NCI-H146 treated with DMSO at 0.1 percent for 48 hours (cell line): ENCODE data around the gene CA10.

ENCODE experiments used
- DNase-seq: peaks from one replicate; lab custom pipeline; 2025; ENCODE audit not compliant: unreplicated experiment; lab: John Stamatoyannopoulos, UW

Gene CA10

DNA sequence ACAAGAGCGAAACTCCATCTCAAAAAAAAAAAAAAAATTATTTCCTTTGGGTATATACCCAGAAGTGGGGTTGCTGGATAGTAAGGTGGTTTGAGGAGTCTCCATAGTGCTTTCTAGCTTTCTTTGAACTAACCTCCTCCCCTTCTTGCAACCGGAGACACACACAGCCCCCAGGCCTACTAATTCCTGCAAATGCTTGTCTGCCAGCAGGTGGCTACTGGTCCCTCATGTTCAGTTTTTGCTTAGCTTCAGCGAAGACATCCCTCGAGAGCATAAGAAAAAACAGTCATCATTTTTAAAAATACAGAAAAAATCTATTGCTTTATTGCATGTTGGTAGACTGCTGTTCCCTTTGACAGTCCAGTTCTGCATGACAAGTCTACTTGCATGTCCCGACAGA lies 459.2 kb downstream of the CA10 start:
- no peak for DNase-seq

DNA sequence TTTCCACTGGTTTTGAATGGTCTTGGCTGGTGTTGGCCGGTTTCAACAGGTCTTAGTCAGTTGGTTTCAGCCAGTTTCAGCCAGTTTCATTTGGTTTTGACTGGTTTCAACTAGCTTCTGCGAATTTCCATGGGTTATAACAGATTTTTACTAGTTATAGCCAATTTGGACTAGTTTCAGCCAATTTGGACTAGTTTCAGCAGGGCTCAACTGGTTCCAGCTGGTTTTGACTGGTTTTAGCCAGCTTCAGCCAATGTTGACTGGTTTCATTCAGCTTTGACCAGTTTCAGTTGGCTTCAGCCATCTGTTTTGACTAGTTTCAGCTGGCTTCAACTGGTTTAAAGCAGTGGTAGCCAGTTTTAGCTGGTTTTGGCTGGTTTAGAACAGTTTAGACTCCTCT lies 465.6 kb downstream of the CA10 start:
- no peak for DNase-seq

DNA sequence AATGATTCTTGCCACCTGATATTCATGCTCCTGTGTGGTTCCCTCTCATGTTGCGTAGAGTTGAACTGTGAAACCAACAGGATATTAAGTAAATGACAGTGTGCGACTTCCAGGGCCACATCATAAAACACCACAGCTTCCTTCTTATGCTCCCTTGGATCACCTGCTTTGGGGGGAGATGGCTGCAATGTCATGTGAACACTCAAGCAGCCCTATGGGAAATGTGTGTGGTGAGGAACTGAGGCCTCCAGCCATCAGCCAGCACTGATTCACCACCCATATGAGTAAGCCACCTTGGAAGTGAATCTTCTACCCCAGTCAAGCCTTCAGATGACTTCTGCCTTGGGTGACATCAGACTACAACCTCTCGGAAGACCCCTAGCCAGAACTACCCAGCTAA lies 470.6 kb downstream of the CA10 start:
- DNase-seq = no peak

DNA sequence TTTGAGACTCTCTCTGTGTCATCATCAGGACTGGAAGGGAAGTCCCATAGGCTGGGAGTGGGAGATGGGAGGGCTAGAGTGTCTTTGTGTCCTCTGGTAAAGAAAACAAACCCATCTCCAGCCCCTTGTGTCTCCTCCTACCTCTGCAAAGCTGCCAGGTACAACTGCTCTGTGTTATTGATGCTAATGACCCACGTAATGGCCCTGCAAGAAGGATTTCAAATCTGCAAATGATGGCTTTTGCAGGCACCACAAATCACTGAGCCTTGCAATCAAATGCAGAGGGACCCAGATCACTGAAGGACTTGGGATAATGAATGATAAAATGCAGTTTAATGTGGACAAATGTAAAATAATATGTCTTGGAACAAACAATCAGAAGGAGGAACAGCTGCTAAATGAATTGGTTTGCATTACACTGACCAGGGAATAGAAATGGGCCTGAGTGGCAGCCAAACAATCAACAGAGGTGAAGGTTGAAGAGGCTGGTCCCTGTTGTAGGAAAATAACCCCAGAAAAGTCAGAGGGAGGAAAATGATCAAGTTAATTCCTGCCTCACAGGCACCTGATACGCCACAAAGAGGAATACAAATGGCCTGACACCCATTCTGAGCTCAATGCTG lies 473.1 kb downstream of the CA10 start:
- DNase-seq = no peak

GRCh38 chr17:51684214-51684613 lies 474.3 kb downstream of the CA10 start:
- DNase-seq = no peak

- no peak for DNase-seq
Measured at GRCh38 chr17:51683291-51683690, 475.2 kb downstream of the CA10 start.

GRCh38 chr17:51682115-51682514 lies 476.4 kb downstream of the CA10 start:
- DNase-seq = no peak

GRCh38 chr17:51677875-51678274 lies 480.6 kb downstream of the CA10 start:
- no peak for DNase-seq

DNA sequence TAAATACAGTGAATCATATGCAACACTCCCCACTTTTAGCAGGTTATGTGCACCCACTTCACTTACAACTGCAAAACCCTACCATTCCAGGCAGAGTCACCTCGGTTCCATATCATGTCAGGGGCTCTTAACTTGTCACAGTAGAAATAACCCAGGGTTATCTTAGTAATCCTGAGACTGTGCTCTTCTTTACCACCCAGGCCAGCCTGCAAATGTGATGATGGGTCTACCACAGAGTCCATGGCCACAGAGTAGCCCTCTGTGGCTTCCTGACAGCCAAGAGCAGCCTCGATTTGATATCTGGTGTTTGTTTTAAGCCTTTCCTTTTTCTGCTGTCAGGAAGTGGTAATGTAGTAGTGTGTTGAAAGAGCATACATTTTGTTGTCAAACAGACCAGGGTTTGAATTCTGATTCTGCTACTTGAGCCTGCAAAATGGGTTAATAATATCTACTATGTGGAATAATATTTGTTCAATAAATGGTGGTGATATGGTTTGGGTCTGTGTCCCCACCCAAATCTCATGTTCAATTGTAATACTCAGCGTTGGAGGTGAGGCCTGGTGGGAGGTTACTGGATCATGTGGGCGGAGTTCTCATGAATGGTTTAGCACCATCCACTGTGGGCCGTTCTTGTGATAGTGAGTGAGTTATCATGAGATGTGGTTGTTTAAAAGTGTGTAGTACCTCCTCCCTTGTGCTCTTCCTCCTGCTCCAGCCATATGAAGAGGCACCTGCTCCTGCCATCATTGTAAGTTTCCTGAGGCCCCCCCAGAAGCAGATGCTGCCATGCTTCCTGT lies 481.6 kb downstream of the CA10 start:
- DNase-seq = no peak

- DNase-seq = no peak
Measured at GRCh38 chr17:51674579-51675255, 483.8 kb downstream of the CA10 start.

GRCh38 chr17:51673070-51673469 lies 485.4 kb downstream of the CA10 start:
- DNase-seq = no peak

DNA sequence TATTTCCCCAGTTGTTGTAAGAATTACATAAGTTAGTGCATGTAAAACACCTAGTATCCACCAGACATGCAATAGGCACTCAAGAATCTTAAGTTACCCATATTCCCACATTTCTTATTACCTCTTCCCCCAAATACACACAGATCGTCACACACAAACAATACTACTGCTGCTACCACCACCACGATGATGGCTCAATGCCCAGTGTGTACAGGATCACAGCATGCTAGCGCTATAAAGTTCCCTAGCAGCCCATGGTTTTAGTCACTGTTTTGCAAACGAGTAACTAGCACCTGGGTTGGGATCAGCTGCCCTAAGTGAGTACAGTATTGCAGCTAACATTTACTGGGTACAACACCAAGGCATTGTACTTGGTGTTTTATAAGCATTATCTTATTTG lies 486.4 kb downstream of the CA10 start:
- DNase-seq = no peak

- no peak for DNase-seq
Measured at GRCh38 chr17:51670899-51671298, 487.6 kb downstream of the CA10 start.

GRCh38 chr17:51668963-51669246 lies 489.6 kb downstream of the CA10 start:
- DNase-seq = no peak

GRCh38 chr17:51668155-51668962 lies 490.2 kb downstream of the CA10 start:
- no peak for DNase-seq

- DNase-seq = no peak
Measured at GRCh38 chr17:51667706-51668083, 490.8 kb downstream of the CA10 start.

- no peak for DNase-seq
Measured at GRCh38 chr17:51666971-51667705, 491.4 kb downstream of the CA10 start.

DNA sequence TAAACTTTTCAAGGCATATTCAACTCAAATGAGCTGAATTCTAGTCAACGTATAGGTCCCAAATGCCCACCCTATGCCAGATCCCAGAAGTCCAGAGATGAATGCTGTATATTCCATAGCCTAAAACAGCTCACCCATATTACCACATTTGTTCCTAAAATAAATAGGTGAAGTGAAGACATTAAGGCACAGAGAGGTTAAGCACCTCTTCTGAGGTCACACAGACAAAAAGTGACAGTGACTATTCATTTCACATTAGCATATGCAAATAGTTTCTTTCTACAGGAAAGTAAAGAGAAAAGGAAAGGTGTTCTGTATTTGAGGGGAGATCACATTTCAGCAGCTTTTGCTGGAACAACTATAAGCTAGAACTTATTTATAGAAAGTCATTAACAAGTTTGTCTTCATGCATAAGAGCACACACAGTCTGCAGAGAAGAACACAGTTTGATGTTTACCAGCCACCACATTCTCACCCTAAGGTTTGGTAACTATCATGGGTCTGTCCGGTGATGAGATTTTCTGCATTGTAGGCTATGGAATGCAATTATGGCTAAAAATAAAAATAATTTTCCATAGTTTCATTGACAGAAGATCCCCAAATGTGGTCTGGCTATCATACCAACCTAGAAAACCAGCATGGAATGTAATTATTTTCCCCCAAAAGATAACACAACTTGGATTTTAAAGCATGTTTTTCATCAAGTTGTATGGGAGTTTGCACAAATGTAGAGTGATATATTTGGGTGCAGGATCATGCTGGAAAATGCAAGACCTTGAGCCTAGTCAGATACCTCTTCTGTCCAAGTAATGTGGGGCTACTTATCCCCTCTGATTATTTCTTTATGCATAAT lies 496.1 kb downstream of the CA10 start:
- no peak for DNase-seq

DNA sequence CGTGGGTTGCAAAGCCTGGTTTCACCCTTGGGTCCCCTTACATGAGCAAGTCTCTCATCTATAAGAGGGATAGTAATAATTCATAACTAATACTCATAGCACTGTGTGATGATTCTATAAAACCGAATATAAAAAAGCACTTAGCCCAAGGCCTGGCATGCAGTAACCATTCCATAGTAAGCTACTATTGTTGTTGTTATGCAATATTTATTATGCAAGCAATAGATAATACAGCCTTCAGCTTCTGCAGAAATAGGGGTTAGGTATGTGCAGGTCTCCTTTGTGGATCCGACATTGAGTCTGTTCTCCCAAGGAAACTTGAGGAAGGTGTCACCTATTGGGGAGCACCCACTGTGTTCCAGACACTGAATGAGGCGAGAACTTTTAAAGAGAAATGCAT lies 497.1 kb downstream of the CA10 start:
- DNase-seq = no peak

DNA sequence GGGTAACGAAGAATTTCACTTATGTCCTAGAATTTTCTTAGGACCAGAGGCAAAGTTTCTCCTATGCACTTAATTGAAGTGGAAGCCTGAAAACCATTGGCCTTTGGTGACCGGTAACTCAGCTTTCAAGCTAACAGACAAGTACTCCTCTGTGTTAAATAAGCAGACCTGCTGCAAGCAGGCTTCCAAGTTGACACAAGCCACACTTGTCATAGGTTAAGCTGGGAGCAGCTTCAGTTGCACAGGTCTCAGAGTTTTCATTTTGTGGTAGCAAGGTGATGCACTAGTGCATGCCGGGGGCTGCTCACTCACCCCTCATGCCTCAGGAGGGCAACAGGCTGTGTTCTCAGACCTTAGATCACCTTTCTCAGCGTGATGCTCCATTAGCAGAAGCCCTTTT lies 498.2 kb downstream of the CA10 start:
- no peak for DNase-seq
